Mesendoderm (in vitro differentiated cells): Measurements from ENCODE around the gene ZBTB42.

Experiments
- DNase-seq: peaks from one replicate; pipeline ENCODE4 v3.0.0; 2013
- H2AK5ac ChIP-seq: 2 replicates; pipeline ENCODE4 v1.6.1; 2013; ENCODE audit warnings: low read length, inconsistent platforms
- H2BK120ac ChIP-seq: 2 replicates; pipeline ENCODE4 v1.6.1; 2013; ENCODE audit warnings: low read depth, mild to moderate bottlenecking, low read length, moderate library complexity, mixed read lengths
- H2BK15ac ChIP-seq: replicated peaks from 2 replicates; pipeline ENCODE4 v1.6.1; 2013; ENCODE audit warnings: low read depth, mild to moderate bottlenecking, moderate library complexity
- H2BK5ac ChIP-seq: 2 replicates; pipeline ENCODE4 v1.6.1; 2013; ENCODE audit warnings: low read length, inconsistent platforms
- H3K18ac ChIP-seq: 2 replicates; pipeline ENCODE4 v1.6.1; 2013; ENCODE audit warnings: mild to moderate bottlenecking, low read length, mixed read lengths
- H3K23ac ChIP-seq: one replicate; pipeline ENCODE4 v1.6.1; 2013; ENCODE audit warnings: low read length
- H3K27ac ChIP-seq: 2 replicates; pipeline ENCODE4 v1.5.1; 2013; ENCODE audit warnings: low read depth, mild to moderate bottlenecking, inconsistent platforms, low read length, moderate library complexity
- H3K27me3 ChIP-seq: 2 replicates; pipeline ENCODE4 v1.6.1; 2013; ENCODE audit warnings: low read length, control low read depth, mild to moderate bottlenecking, inconsistent platforms; ENCODE audit not compliant: insufficient read depth, poor library complexity
- H3K36me3 ChIP-seq: 2 replicates; pipeline ENCODE4 v1.6.1; 2013; ENCODE audit warnings: low read length, inconsistent platforms; ENCODE audit not compliant: control insufficient read depth, insufficient read depth
- H3K4ac ChIP-seq: one replicate; pipeline ENCODE4 v1.6.1; 2013; ENCODE audit warnings: low read depth, mild to moderate bottlenecking, low read length, moderate library complexity
- H3K4me1 ChIP-seq: 2 replicates; pipeline ENCODE4 v1.6.1; 2013; ENCODE audit warnings: low read depth, low read length, inconsistent platforms; ENCODE audit not compliant: control insufficient read depth
- H3K4me2 ChIP-seq: 2 replicates; pipeline ENCODE4 v1.6.1; 2013; ENCODE audit warnings: low read length
- H3K4me3 ChIP-seq: 2 replicates; pipeline ENCODE4 v1.5.1; 2013; ENCODE audit warnings: mild to moderate bottlenecking, low read length
- H3K56ac ChIP-seq: one replicate; pipeline ENCODE4 v1.6.1; 2013; ENCODE audit warnings: low read length
- H3K79me1 ChIP-seq: 2 replicates; pipeline ENCODE4 v1.6.1; 2013; ENCODE audit warnings: low read length, inconsistent platforms
- H3K79me2 ChIP-seq: 2 replicates; pipeline ENCODE4 v1.6.1; 2013; ENCODE audit warnings: mild to moderate bottlenecking, low read length; ENCODE audit not compliant: control insufficient read depth, insufficient read depth
- H3K9ac ChIP-seq: 2 replicates; pipeline ENCODE4 v1.6.1; 2013; ENCODE audit warnings: low read length, inconsistent platforms
- H4K5ac ChIP-seq: one replicate; pipeline ENCODE4 v1.6.1; 2013; ENCODE audit warnings: low read length
- H4K8ac ChIP-seq: one replicate; pipeline ENCODE4 v1.6.1; 2013; ENCODE audit warnings: low read depth, mild to moderate bottlenecking, control low read depth, low read length, moderate library complexity
- WGBS: extraction: QIAGEN DNeasy Blood & Tissue Kit; methylation state at CpG from one replicate; pipeline ENCODE4 v1.1.7; 2013; ENCODE audit warnings: low lambda C conversion rate, missing lambda C conversion rate; ENCODE audit not compliant: insufficient coverage; ENCODE audit errors: extremely low coverage; 5-methylcytosine and 5-hydroxymethylcytosine counted together

The ZBTB42 gene

DNA sequence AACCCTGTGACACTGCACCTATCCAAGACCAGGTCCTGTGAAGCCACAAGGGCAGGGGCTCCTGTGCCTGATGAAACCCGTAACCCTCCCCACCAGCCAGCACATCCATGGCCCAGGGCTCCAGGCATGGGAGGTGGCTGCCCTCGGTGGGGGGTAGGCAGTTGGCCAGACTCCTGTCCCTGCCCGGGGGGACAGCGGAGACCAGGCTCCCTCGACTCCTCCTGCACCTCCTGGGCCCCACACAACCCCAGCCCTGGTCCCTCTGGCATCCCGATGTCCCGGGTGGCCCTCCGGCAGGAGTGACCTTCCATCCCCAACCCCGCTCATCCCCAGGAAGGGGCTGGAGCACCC, 16.7 kb upstream of the ZBTB42 start:
- Histone ChIP-seq H2BK15ac (no peak overlapping the region), H3K4me1 (no peaks in the 10 kb centered on the region), H4K8ac (no peak overlapping the region), H3K27me3 (no peaks in the 10 kb centered on the region), H2AK5ac (no peak overlapping the region), H3K79me2 (no peaks in the 10 kb centered on the region), H3K4me2 (no peak overlapping the region), H3K56ac (no peak overlapping the region), H3K36me3 (no peaks in the 10 kb centered on the region), H3K79me1 (no peaks in the 10 kb centered on the region), H3K4me3 (no peak overlapping the region), H3K4ac (no peak overlapping the region), H3K9ac (no peak overlapping the region), H3K18ac (no peak overlapping the region), H2BK5ac (no peak overlapping the region), H4K5ac (no peak overlapping the region), H2BK120ac (no peak overlapping the region), H3K23ac (no peak overlapping the region), H3K27ac (no peak overlapping the region)
- DNase-seq, result no peak
- WGBS, result no CpG with 5 or more reads among the region's 9 CpGs

DNA sequence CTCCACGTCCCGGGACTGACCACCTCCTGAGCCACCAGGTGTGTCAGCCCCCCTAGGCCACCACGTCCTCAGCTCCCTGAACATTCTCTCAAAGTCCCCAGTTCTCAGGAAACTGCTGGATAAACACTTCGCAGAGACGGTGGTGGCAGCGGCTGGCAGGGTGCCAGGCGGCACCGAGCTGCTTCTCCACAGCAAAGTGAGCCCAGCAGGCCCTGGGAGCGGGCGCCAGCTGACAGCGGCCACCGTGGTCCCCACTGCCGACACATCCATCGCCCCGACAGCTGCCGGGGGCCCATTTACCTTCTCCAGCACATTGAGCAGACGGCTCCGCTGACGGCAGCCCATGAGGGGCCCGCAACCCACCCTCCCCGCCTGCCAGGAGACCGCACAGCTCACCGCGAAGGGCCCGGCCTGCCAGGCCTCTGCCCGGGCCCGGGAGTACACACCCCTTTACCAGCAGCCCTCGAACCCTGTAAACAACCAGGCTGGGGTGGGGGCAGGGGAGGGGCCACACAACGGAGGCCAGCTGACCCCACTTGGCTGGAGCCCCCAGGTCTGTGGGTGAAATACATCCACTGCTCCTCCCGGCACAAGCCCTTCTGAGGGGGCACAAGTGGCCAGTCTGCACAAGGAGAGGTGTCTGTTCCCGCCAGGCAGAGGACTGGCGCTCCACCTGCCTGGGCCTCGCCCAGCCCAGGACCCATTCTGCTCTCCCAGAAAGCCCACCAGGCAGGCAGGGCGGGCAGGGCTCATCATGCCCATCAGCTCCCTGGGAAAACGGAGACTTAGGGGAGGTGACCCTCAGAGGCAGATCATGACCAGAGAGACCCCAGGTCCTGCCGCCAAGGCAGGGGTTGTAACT, 15.8 kb upstream of the ZBTB42 start:
- Histone ChIP-seq H3K79me1 (no peaks in the 10 kb centered on the region), H3K4me1 (no peaks in the 10 kb centered on the region), H3K56ac (no peak overlapping the region), H3K79me2 (no peaks in the 10 kb centered on the region), H2BK120ac (no peak overlapping the region), H2AK5ac (no peak overlapping the region), H3K23ac (no peak overlapping the region), H3K4me3 (no peak overlapping the region), H4K5ac (no peak overlapping the region), H3K4me2 (no peak overlapping the region), H3K36me3 (no peaks in the 10 kb centered on the region), H4K8ac (no peak overlapping the region), H3K9ac (no peak overlapping the region), H3K18ac (no peak overlapping the region), H2BK5ac (no peak overlapping the region), H3K27ac (no peak overlapping the region), H2BK15ac (no peak overlapping the region), H3K27me3 (no peaks in the 10 kb centered on the region), H3K4ac (no peak overlapping the region)
- no CpG with 5 or more reads among the region's 36 CpGs for WGBS
- no peak for DNase-seq

DNA sequence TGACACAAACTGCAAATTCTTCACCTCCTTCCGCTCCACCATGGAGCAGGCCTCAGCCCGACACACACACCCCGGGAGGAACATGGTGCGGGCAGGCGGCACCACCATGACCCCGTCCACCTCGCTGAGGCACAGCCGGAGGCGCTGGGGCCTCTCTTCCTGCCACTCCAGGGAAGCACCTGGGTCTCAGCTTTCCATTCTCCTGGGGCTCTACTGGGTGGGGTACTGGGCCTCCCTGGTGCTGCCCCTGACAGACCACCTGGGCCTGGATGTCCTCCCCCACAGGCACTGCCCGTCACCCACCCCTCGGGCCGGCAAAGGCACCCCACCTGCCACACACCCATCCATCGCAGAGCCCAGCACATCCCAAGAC, 15.2 kb upstream of the ZBTB42 start:
- DNase-seq, result no peak
- WGBS, result no CpG with 5 or more reads among the region's 13 CpGs
- H3K9ac ChIP-seq, result no peak overlapping the region
- no peaks in the 10 kb centered on the region for H3K27me3 ChIP-seq
- no peaks in the 10 kb centered on the region for H3K79me1 ChIP-seq
- H2BK120ac ChIP-seq, result no peak overlapping the region
- no peak overlapping the region for H2BK15ac ChIP-seq
- no peak overlapping the region for H3K56ac ChIP-seq
- H3K79me2 ChIP-seq, result no peaks in the 10 kb centered on the region
- no peaks in the 10 kb centered on the region for H3K36me3 ChIP-seq
- H2BK5ac ChIP-seq, result no peak overlapping the region
- H4K5ac ChIP-seq, result no peak overlapping the region
- no peak overlapping the region for H3K4ac ChIP-seq
- no peak overlapping the region for H3K23ac ChIP-seq
- H3K4me3 ChIP-seq, result no peak overlapping the region
- no peak overlapping the region for H4K8ac ChIP-seq
- H3K4me1 ChIP-seq, result no peaks in the 10 kb centered on the region
- no peak overlapping the region for H3K27ac ChIP-seq
- no peak overlapping the region for H3K4me2 ChIP-seq
- no peak overlapping the region for H2AK5ac ChIP-seq
- no peak overlapping the region for H3K18ac ChIP-seq

DNA sequence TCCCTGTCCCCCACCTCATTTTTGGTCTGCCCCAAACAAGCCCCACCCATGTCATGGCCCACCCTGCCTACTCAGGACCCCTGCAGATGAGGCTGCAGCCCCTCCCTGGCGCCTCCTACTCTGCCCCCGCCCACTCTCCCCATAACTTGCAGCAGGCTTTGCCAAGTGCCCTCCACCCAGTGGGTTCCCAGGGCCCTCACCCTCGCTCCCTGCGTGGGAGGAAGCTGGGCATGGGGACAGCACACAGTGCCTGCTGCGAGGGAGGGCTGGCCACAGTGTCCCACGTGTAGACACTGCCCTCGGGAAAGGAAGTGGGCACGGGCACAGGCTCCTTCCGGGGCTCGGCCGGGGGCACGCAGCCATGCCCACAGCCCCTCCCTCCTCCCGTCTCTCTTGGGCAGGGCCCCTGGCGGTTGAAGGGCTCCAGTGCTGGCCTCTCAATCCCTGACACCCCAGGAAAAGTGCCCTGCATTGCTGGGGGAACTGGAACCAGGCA, 14.8 kb upstream of the ZBTB42 start:
- H3K4me1 ChIP-seq, result no peaks in the 10 kb centered on the region
- H2BK15ac ChIP-seq, result no peak overlapping the region
- no peak overlapping the region for H2BK5ac ChIP-seq
- H3K79me1 ChIP-seq, result no peaks in the 10 kb centered on the region
- H3K56ac ChIP-seq, result no peak overlapping the region
- H3K27me3 ChIP-seq, result no peaks in the 10 kb centered on the region
- no peak overlapping the region for H3K4me3 ChIP-seq
- H3K27ac ChIP-seq, result no peak overlapping the region
- H3K18ac ChIP-seq, result no peak overlapping the region
- no peaks in the 10 kb centered on the region for H3K36me3 ChIP-seq
- no peak overlapping the region for H4K5ac ChIP-seq
- no peak overlapping the region for H2BK120ac ChIP-seq
- H2AK5ac ChIP-seq, result no peak overlapping the region
- no CpG with 5 or more reads among the region's 14 CpGs for WGBS
- no peak overlapping the region for H3K9ac ChIP-seq
- H3K79me2 ChIP-seq, result no peaks in the 10 kb centered on the region
- H3K4ac ChIP-seq, result no peak overlapping the region
- no peak overlapping the region for H4K8ac ChIP-seq
- H3K4me2 ChIP-seq, result no peak overlapping the region
- DNase-seq, result no peak
- no peak overlapping the region for H3K23ac ChIP-seq

DNA sequence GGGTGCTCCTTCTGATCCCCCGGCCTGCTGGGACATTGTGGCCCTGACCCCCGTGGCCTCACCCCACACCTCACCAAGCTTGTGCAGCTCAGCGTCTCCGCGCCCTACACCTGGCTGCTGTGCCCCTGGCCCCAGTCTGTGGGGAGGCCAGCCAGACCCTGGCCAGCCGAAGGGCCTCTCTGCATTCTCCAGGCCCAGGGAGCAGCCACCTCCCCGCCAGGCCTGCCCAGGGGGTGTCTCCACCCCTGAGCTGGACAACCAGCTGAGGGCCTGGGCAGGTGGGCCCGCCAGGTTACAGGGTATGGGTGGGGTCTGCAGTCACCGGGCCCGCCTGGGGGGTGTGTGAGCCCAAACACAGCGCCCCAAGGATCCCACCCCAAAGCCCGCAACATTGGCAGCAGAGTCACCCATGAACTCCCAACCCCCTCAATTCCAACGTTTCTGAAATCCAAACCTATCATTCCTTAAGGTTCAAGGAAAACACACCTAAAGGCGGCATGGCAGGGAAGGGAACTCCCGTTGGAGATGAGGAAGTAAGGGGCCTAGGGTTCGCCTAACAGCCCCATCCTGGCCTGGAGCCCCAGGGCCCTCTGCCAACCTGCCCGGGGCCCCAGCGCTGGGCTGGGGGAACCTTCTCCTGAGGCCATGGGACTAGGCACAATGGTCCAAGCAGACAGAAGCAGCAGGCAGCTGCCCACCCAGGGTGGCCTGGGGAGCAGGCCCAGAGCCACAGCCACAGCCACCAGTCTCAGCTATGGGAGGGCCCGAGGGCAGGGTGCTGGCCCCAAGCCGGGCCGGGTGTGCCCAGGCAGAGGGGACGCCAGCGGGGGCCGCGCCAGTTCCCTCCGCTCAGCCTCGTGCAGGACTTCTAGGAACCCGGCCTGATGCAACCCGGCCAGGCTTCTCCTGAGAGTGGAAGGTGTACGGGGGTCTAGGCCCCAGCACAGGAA, 13.9 kb upstream of the ZBTB42 start:
- Histone ChIP-seq H3K4me3 (no peak overlapping the region), H3K79me1 (peaks cover 5% of the 10 kb centered on the region), H3K4me2 (no peak overlapping the region), H3K36me3 (no peaks in the 10 kb centered on the region), H2AK5ac (no peak overlapping the region), H3K4me1 (no peaks in the 10 kb centered on the region), H3K56ac (no peak overlapping the region), H3K27ac (no peak overlapping the region), H2BK120ac (no peak overlapping the region), H3K27me3 (no peaks in the 10 kb centered on the region), H3K18ac (no peak overlapping the region), H4K5ac (no peak overlapping the region), H2BK15ac (no peak overlapping the region), H2BK5ac (no peak overlapping the region), H3K23ac (no peak overlapping the region), H3K4ac (no peak overlapping the region), H3K79me2 (no peaks in the 10 kb centered on the region), H3K9ac (no peak overlapping the region), H4K8ac (no peak overlapping the region)
- WGBS, result no CpG with 5 or more reads among the region's 30 CpGs
- DNase-seq, result no peak
